Panc1 (cell line): ENCODE results near the gene CLEC16A. TPM values are rescaled to one million over a fixed set of nuclear protein-coding genes. Genes with fewer than 3 reads are reported as not detected.

Source experiments
- ATAC-seq: fragments of 200-7000 bp; cut with Tn5 transposase; 2 replicates; pipeline ENCODE4 v1.9.1; 2020; ENCODE audit warnings: mild to moderate bottlenecking, moderate library complexity
- BruUV-seq: library from RNA; stranded (reverse); fragments of 400-500 nt; replicated peaks from 2 replicates; lab custom pipeline; 2021; lab: Mats Ljungman, UMichigan
- CTCF ChIA-PET: fragments of 300-600 bp; sonication (Branson Sonifier 250); formaldehyde crosslinking; loops from one replicate; lab custom pipeline; 2022; ENCODE audit warnings: antibody characterized with exemption; lab: Charles Lee
- POLR2A ChIA-PET: fragments of 300-600 bp; sonication (Branson Sonifier 250); formaldehyde crosslinking; loops from one replicate; lab custom pipeline; 2022; ENCODE audit warnings: antibody characterized with exemption; lab: Charles Lee
- DNase-seq: peaks from one replicate; pipeline ENCODE4 v3.0.0-alpha.2; 2010; ENCODE audit warnings: low read depth, low spot score
- H3K27ac ChIP-seq: 2 replicates; pipeline ENCODE4 v1.5.1; 2011; ENCODE audit warnings: mild to moderate bottlenecking, low read length, inconsistent platforms
- H3K27me3 ChIP-seq: fragments of 200-500 bp; sonication (Bioruptor generic); 2 replicates; pipeline ENCODE4 v1.6.0; 2014; ENCODE audit warnings: low read length, inconsistent platforms; ENCODE audit not compliant: control insufficient read depth, insufficient read depth
- H3K36me3 ChIP-seq: fragments of 200-500 bp; sonication (Bioruptor generic); 2 replicates; pipeline ENCODE4 v1.5.1; 2014; ENCODE audit warnings: inconsistent platforms, mild to moderate bottlenecking, low read length, moderate library complexity; ENCODE audit not compliant: control insufficient read depth, insufficient read depth
- H3K4me1 ChIP-seq: 2 replicates; pipeline ENCODE4 v1.5.1; 2011; ENCODE audit warnings: inconsistent platforms, mild to moderate bottlenecking, low read length, moderate library complexity; ENCODE audit not compliant: control insufficient read depth, insufficient read depth
- H3K4me3 ChIP-seq, 2 experiments: 2 replicates each; pipeline ENCODE4 v1.5.1; 2011 to 2012; ENCODE audit warnings: low read depth in 2 of 2, low read length in 2 of 2, mild to moderate bottlenecking in 2 of 2, inconsistent platforms in 1 of 2, moderate library complexity in 1 of 2
- H3K9me3 ChIP-seq: fragments of 200-500 bp; sonication (Bioruptor generic); 2 replicates; pipeline ENCODE4 v1.5.1; 2014; ENCODE audit warnings: low read depth, mild to moderate bottlenecking, inconsistent platforms, low read length, moderate library complexity; ENCODE audit not compliant: control insufficient read depth, insufficient read depth
- CTCF ChIP-seq: fragments of 450-650 bp; IDR thresholded peaks from 2 replicates; pipeline ENCODE4 v1.5.1; 2017; ENCODE audit warnings: mild to moderate bottlenecking
- POLR2AphosphoS5 ChIP-seq: IDR thresholded peaks from 2 replicates; pipeline ENCODE4 v1.6.1; 2012; ENCODE audit warnings: mild to moderate bottlenecking, low read depth, low read length, moderate library complexity
- REST ChIP-seq, 2 experiments: IDR thresholded peaks; 2 replicates each; pipeline ENCODE4 v1.6.1; 2011 to 2012; ENCODE audit warnings: low read depth in 2 of 2, control low read depth in 1 of 2, low read length in 1 of 2, mild to moderate bottlenecking in 1 of 2, moderate library complexity in 1 of 2; ENCODE audit not compliant: insufficient read depth in 1 of 2
- SIN3A ChIP-seq: IDR thresholded peaks from 2 replicates; pipeline ENCODE4 v1.6.1; 2012; ENCODE audit warnings: low read depth, mild to moderate bottlenecking, low read length, moderate library complexity, borderline replicate concordance; ENCODE audit not compliant: insufficient read depth
- TCF7L2 ChIP-seq: IDR thresholded peaks from 2 replicates; pipeline ENCODE4 v1.6.1; 2011; ENCODE audit warnings: mild to moderate bottlenecking, low read depth, low read length, inconsistent platforms
- in situ Hi-C: cut with HindIII; loops from 2 replicates; pipeline ENCODE4 v1.10.0; 2016; ENCODE audit warnings: low sequenced_read_pairs, low pct_unique_long_range_greater_than_20kb
- intact Hi-C: fragments of 100-400 bp; cut with micrococcal nuclease; formaldehyde crosslinking; loops from one replicate; pipeline ENCODE4 v1.10.0; 2022; ENCODE audit not compliant: unreplicated experiment
- total RNA-seq: library from RNA; stranded (reverse); gene quantifications from one replicate; pipeline ENCODE4 v1.2.1, GENCODE V29; 2021; ENCODE audit not compliant: unreplicated experiment

CLEC16A gene
- total RNA-seq, 1 experiment from 2014 or later = 21.0 TPM

- POLR2A ChIA-PET = no interaction called here
- TF ChIP-seq SIN3A (no peak), TCF7L2 (no peak)
- Histone ChIP-seq H3K27me3 (no peaks in the 10 kb centered on the region), H3K36me3 (no peaks in the 10 kb centered on the region; the same call in 1 of the 2 replicates), H3K4me3 (no peak overlapping the region), H3K4me1 (no peaks in the 10 kb centered on the region), H3K9me3 (no peaks in the 10 kb centered on the region), H3K27ac (no peak overlapping the region)
- BruUV-seq = no TSS peak
- ATAC-seq (no peak), DNase-seq (no peak)
- CTCF ChIA-PET = no interaction called here
- intact Hi-C loops (no loop called here), in situ Hi-C loops (no loop called here)
These were observed 116.5 kb downstream of the CLEC16A start for GRCh38 chr16:11060842-11061241.

- in situ Hi-C loops = no loop called here
These were observed 117.4 kb downstream of the CLEC16A start for GRCh38 chr16:11061629-11062270.

More at GRCh38 chr16:11061629-11062270, 117.4 kb downstream of the CLEC16A start:
- intact Hi-C loops = no loop called here
- TF ChIP-seq POLR2AphosphoS5 = no peak
- TF ChIP-seq REST (IDR thresholded peaks at IDR 0.05; ENCODE audit: insufficient read depth in 1 of 2, low read depth in 2 of 2, low read length in 1 of 2) = no peak
- no peak for TF ChIP-seq TCF7L2
- TF ChIP-seq SIN3A = no peak
- TF ChIP-seq CTCF = no peak
- no peak for ATAC-seq
- Histone ChIP-seq H3K27ac (no peak overlapping the region), H3K27me3 (no peaks in the 10 kb centered on the region), H3K9me3 (no peaks in the 10 kb centered on the region), H3K4me3 (no peak overlapping the region), H3K36me3 (no peaks in the 10 kb centered on the region; the same call in 1 of the 2 replicates), H3K4me1 (no peaks in the 10 kb centered on the region)
- BruUV-seq = no TSS peak
- POLR2A ChIA-PET = no interaction called here
- DNase-seq = no peak
- CTCF ChIA-PET = no interaction called here
